KMS-11 (cell line): ENCODE data around the gene CSHL1.
A peak's percentile ranks its signal among the peaks of the same experiment; 100 is the strongest.
"Not testable (repeated sequence)": the region's sequence is repeated elsewhere in the genome, so short reads cannot be mapped to it uniquely, and the experiment has no call there.

Experiments
- H2AFZ ChIP-seq: fragments of 200-600 bp; sonication (generic); 2 replicates; pipeline ENCODE4 v1.6.1; 2016; ENCODE audit warnings: antibody characterized with exemption, mixed run types, low read depth
- H3K27ac ChIP-seq: fragments of 200-600 bp; sonication (generic); 2 replicates; pipeline ENCODE4 v1.6.1; 2016; ENCODE audit warnings: mild to moderate bottlenecking, mixed run types
- H3K27me3 ChIP-seq: fragments of 200-600 bp; sonication (generic); 2 replicates; pipeline ENCODE4 v1.6.1; 2017; ENCODE audit warnings: mild to moderate bottlenecking, low read depth, mixed run types, moderate library complexity; ENCODE audit not compliant: insufficient read depth
- H3K36me3 ChIP-seq: fragments of 200-600 bp; sonication (generic); 2 replicates; pipeline ENCODE4 v1.6.1; 2017; ENCODE audit warnings: mild to moderate bottlenecking, mixed run types; ENCODE audit not compliant: insufficient read depth
- H3K4me1 ChIP-seq: fragments of 200-600 bp; sonication (generic); 2 replicates; pipeline ENCODE4 v1.6.1; 2016; ENCODE audit warnings: mild to moderate bottlenecking, low read depth, mixed run types; ENCODE audit not compliant: poor library complexity, severe bottlenecking
- H3K4me2 ChIP-seq: fragments of 200-600 bp; sonication (generic); 2 replicates; pipeline ENCODE4 v1.7.0; 2016; ENCODE audit warnings: mild to moderate bottlenecking, mixed run types
- H3K4me3 ChIP-seq: fragments of 200-600 bp; sonication (generic); IDR thresholded peaks from 2 replicates; pipeline ENCODE4 v1.6.1; 2017; ENCODE audit warnings: low read depth, low read length, mixed read lengths; ENCODE audit not compliant: insufficient read depth
- H3K79me2 ChIP-seq: fragments of 200-600 bp; sonication (generic); 2 replicates; pipeline ENCODE4 v1.6.1; 2016; ENCODE audit warnings: low read depth, mixed run types; ENCODE audit not compliant: insufficient read depth
- H3K9ac ChIP-seq: fragments of 200-600 bp; sonication (generic); 2 replicates; pipeline ENCODE4 v1.6.1; 2016; ENCODE audit warnings: mild to moderate bottlenecking, mixed run types
- H4K20me1 ChIP-seq: fragments of 200-600 bp; sonication (generic); 2 replicates; pipeline ENCODE4 v1.6.1; 2016; ENCODE audit warnings: mild to moderate bottlenecking, mixed run types; ENCODE audit not compliant: insufficient read depth
- CTCF ChIP-seq: fragments of 200-600 bp; sonication (generic); conservative IDR thresholded peaks from 2 replicates; pipeline ENCODE4 v1.6.1; 2017; ENCODE audit warnings: low read depth, mild to moderate bottlenecking, antibody characterized with exemption, low read length, moderate library complexity, mixed read lengths

The CSHL1 gene

GRCh38 chr17:63892316-63893037, 18.6 kb downstream of the CSHL1 start:
- TF ChIP-seq CTCF = 0 out of 2 replicates have a peak, but pooled peaks have one; percentile 19
- not testable (repeated sequence) for H3K27ac ChIP-seq, H3K4me3 ChIP-seq, H3K27me3 ChIP-seq, H3K4me2 ChIP-seq, H4K20me1 ChIP-seq, H3K4me1 ChIP-seq, H3K79me2 ChIP-seq, H3K9ac ChIP-seq, H2AFZ ChIP-seq, H3K36me3 ChIP-seq

GRCh38 chr17:63889026-63889848, 21.8 kb downstream of the CSHL1 start:
- H3K79me2 ChIP-seq, H3K9ac ChIP-seq, H3K4me3 ChIP-seq, H4K20me1 ChIP-seq, H2AFZ ChIP-seq, H3K36me3 ChIP-seq, H3K4me2 ChIP-seq, H3K27me3 ChIP-seq, H3K4me1 ChIP-seq, H3K27ac ChIP-seq: not testable (repeated sequence)
- TF ChIP-seq CTCF = peak; percentile 72

- H3K4me3 ChIP-seq, H2AFZ ChIP-seq, H3K36me3 ChIP-seq, H3K4me1 ChIP-seq, H3K9ac ChIP-seq, H3K27ac ChIP-seq, H3K4me2 ChIP-seq, H3K79me2 ChIP-seq, H4K20me1 ChIP-seq: not testable (repeated sequence)
- peaks cover 12% of the 10 kb centered on the region for H3K27me3 ChIP-seq
Observed at GRCh38 chr17:63885119-63885518, 25.9 kb downstream of the CSHL1 start.

- not testable (repeated sequence) for H3K4me2 ChIP-seq, H3K79me2 ChIP-seq, H3K36me3 ChIP-seq, H4K20me1 ChIP-seq, H3K4me1 ChIP-seq, H3K9ac ChIP-seq, H2AFZ ChIP-seq, H3K4me3 ChIP-seq, H3K27ac ChIP-seq
- H3K27me3 ChIP-seq = peaks cover 26% of the 10 kb centered on the region
Observed at GRCh38 chr17:63882626-63883126, 28.4 kb downstream of the CSHL1 start.

GRCh38 chr17:63881935-63882601, 29.0 kb downstream of the CSHL1 start, which contains the start of gene GH2:
Gene GH2 (minus strand): TSS chr17:63881944. CDS start chr17:63881801, 143 bp downstream.
- H3K4me3 ChIP-seq = no peak within 1 kb of the TSS

GRCh38 chr17:63881337-63881736, 29.7 kb downstream of the CSHL1 start:
- H3K4me3 ChIP-seq, H2AFZ ChIP-seq, H3K9ac ChIP-seq, H3K79me2 ChIP-seq, H3K36me3 ChIP-seq, H3K27ac ChIP-seq, H4K20me1 ChIP-seq, H3K4me1 ChIP-seq, H3K4me2 ChIP-seq: not testable (repeated sequence)
- peaks cover 37% of the 10 kb centered on the region for H3K27me3 ChIP-seq

More at GRCh38 chr17:63881935-63882601, 29.0 kb downstream of the CSHL1 start, which contains the start of gene GH2:
- H3K27me3 ChIP-seq = peaks cover 32% of the 10 kb centered on the region
- H3K4me1 ChIP-seq = no peaks in the 10 kb centered on the region
- no peak within 1 kb of the TSS for H3K27ac ChIP-seq
- TF ChIP-seq CTCF = peak; percentile 80
- no peaks in the 10 kb centered on the region for H3K36me3 ChIP-seq
- no peaks in the 10 kb centered on the region for H4K20me1 ChIP-seq
- no peaks in the 10 kb centered on the region for H3K79me2 ChIP-seq
- no peak within 1 kb of the TSS for H3K4me2 ChIP-seq
- H3K9ac ChIP-seq = no peak within 1 kb of the TSS
- H2AFZ ChIP-seq = no peak within 1 kb of the TSS
